ENCODE data around the gene DUSP1.
A peak's percentile ranks its signal among the peaks of the same experiment; 100 is the strongest.

The DUSP1 gene

DNA sequence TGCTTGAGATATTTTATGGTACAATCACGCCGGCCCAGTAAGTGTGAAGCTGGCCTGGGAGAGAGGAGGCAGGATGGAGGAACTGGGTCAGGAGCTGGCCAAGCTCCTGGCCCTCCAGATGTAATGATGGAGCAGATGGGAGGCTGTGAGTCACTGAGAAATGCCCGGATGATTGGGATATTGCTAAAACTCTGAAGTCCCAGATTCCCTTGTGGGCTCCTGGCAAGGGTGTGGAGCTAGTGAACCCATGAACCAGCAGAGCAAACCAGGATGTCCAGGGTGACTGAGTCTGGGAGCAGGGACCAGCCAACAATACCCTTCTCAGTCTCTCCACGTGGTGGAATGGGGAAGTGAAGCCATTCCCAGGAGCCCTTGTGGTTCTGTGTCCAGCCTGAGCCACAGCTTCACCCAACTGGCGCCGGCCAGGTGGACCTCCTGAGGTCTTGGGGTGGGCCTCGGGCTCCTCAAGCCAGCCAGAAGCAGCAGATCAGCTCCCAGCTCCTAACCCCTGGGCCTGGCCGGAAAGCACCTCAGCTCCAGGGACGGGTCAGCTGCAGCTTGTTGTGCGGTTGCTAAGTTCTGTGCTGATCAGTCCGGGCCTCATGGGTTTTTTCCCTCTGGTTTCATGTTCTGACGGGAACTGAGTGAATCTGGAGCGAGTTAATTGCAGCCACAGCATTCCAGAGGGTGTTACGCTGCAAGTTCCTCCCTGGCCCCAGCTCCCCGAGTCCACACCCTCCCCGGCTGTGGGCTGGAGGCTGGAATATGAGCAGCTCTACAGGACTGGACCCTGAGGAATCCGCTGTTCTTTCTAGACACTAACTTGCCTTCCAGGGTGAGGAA is 37.6 kb downstream of the DUSP1 start:
- intact Hi-C loops (cut with DNase I) = no loop called here
- DNase-seq = no peak

DNA sequence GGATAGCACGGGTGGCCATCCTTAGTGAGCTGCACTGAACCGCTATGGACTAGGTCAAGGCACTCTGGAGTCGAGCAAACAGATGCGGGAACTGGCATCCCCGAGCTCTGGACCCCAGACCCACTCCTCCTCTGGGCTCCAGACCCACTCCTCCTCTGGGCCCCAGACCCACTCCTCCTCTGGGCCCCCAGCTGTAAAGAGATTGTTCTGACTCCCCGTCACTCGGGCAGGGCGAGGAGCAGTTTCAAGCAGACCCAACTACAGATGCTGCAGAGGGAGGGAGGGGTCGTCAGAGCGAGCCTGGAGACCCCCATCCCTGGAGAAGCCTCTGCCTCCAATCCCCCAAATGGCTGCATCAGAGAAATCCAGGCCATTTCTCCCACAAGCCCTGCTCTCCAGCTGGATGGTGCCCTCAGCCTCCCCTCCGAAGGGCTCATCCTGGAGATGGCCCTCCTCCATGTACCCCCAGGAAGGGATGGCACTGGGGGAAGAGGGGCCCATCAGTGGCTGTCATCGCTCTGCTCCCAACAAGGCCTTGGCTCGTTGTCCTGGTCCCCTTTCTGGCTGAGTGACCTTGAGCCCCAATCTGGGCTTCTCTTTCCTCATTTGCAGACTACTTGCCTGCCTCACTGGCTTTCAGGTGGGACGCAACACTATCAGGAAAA is 38.7 kb downstream of the DUSP1 start:
- intact Hi-C loops (cut with DNase I) = no loop called here
- DNase-seq = no peak

GRCh38 chr5:172731680-172732074 is 39.3 kb downstream of the DUSP1 start:
- intact Hi-C loops (cut with DNase I) = no loop called here
- no peak for DNase-seq

DNA sequence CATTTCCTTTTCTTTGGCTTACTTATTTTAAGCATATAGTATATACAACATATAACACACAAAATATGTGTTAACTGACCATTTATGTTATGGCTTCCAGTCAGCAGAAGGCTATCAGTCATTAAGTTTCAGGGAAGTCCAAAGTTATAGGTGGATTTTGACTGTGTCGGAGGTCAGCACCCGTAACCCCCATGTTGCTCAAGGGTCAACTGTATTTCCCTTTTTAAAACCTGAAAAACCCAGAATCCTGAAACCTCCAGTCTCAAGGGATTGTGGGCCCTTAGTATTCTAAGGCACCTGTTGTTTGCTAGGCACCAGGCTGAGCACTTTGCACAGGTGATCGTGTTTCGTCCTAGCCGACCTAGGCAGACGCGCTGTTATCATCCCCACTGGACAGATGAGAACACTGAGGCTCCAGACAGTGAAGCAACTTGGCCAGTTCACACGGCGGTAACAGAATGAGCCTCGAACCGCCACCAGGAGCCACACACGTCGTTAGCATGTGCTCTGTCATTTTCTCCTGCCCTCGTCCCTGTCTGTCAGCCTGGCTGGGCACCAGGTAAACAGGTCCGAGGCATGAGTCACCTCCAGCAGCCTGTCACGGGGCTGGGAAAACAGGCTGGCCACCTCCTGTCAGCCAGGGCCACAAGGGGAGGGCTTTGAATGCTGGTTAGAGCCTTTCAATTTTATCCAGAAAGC is 39.9 kb downstream of the DUSP1 start:
- intact Hi-C loops (cut with DNase I) = no loop called here
- DNase-seq = no peak

- intact Hi-C loops (cut with DNase I) = no loop called here
Measured at GRCh38 chr5:172730222-172730621, 40.8 kb downstream of the DUSP1 start.

DNA sequence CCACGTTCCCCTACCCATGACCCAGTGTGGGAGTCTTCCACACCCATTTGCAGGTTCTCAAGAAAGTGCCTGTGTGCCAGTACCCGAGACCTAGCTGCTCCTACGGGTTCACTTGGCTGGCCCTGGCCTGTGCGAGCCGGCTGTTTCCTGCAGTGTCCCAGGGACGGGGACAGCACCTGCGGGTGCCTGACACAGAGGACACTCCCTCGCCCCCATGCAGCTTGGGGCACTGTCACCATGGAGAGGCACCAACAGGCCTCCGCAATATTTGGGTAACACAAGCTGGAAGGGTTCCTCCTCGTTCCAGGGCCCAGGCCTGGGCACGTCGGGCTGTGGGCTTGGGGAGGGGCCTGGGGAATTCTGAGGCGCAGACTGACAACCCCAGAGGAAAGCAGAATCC is 41.4 kb downstream of the DUSP1 start:
- DNase-seq = peak in 1 of 42 donors; percentile 8
- intact Hi-C loops (cut with DNase I) = no loop called here

More at GRCh38 chr5:172730222-172730621, 40.8 kb downstream of the DUSP1 start:
- DNase-seq = no peak

- no peak for DNase-seq
- intact Hi-C loops (cut with DNase I) = no loop called here
Measured at GRCh38 chr5:172728481-172729241, 42.3 kb downstream of the DUSP1 start.

DNA sequence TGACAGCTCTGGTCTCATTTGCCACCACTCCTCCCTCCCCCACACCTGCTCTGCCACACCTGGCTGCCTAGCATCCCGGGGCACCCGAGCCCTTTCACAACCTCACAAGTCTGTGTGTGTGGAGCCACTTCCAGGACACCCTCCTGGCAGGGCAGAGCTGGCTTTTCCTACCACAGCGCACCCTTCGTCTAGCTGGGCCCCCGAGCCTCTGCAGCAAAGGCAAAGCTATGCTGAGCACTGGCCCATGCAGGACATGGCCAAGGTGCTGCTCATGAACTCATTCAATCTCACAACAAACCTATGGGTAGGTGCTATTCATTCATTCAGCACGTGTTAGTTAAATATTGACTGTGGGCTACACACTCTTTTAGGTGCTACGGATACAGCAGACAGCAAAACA is 43.4 kb downstream of the DUSP1 start:
- intact Hi-C loops (cut with DNase I) = no loop called here
- DNase-seq = no peak

DNA sequence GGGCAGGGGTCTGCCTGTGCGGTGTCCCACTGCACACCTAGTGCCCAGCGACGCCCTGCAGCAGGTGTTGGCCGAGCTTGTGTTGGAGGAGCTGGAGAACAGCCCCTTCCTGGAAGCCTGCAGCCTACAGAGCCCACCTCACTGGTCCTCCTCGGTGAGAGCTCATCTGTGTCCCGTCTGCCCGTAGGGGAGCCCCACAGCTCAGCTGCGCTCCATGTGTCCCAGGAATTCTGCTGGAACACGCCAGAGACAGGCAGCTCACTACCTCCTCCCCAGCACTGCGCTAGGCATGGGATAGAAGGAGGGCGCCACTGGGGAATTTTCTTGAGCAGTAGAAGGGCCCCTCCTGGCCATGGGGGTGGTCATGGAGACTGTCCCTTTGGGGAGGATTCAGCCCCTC is 44.0 kb downstream of the DUSP1 start:
- intact Hi-C loops (cut with DNase I) = no loop called here
- no peak for DNase-seq

DNA sequence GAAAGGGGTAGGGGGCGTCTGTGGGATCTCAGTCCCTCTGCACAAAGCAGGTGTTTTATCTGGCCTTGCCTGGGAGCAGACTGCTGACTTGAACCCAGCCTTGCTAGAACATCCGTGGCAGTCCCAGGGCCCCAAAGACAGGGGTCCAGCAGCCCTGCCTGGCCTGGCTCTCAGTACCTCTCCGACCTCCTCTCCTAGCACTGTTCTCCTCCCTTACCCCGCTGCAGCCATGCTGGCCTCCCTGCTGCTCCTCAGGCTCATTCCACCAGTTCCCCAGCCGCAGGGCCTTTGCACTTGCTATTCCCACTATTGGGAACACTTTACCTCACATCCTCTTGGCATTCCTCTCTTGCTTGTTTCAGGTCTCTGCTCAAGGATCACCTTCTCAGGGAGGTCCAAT is 45.2 kb downstream of the DUSP1 start:
- no peak for DNase-seq
- intact Hi-C loops (cut with DNase I) = no loop called here

- DNase-seq = peak in 1 of 42 donors; percentile 20
- intact Hi-C loops (cut with DNase I) = no loop called here
Measured at GRCh38 chr5:172725273-172725672, 45.7 kb downstream of the DUSP1 start.

DNA sequence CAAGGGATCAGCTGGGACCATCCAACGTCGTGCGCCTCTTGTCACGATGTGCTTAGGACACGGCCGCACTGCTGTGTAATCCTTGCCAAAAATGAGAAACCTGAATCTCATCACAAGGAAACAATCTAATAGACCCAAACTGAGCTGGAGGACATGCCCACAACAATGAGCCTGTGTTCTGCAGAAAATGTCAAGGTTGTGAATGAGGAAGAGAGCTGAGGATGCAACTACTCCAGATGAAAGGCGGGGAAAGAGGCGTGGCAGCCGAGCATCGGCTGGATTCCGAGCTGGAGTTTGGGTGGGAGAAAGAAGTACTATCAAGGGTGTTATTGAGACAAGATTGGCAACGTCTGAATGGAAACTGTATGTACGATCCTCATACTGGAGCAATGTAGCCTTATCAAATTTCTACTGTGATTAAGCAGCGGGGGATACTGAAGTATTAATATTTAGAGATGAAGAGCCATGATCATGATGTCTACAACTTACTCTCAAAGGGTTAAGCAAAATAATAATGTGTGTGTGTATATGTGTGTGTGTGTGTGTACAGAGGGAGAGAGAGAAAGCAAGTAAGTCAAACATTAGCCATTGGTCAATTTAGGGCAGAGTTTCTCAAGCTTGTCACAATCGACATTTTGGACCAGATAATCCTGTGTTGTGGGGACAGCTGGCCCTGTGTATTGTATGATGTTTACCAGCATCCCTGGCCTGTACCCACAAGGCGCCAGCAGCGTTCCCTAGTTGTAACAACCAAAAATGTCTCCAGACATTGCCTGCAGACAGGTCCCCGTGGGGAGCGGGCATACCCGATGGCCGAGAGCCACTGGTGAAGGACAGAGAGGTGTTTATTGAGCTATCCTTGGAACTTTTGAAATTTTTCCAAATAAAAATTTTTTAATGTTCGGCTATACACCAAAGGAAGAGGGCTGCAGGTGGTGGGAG is 46.5 kb downstream of the DUSP1 start:
- intact Hi-C loops (cut with DNase I) = no loop called here
- DNase-seq = peak in 22 of 42 donors; percentile 14 to 77 (median 48)

GRCh38 chr5:172723508-172723907 is 47.5 kb downstream of the DUSP1 start:
- intact Hi-C loops (cut with DNase I) = no loop called here
- DNase-seq = peak in 8 of 42 donors; percentile 28 to 68 (median 54)

DNA sequence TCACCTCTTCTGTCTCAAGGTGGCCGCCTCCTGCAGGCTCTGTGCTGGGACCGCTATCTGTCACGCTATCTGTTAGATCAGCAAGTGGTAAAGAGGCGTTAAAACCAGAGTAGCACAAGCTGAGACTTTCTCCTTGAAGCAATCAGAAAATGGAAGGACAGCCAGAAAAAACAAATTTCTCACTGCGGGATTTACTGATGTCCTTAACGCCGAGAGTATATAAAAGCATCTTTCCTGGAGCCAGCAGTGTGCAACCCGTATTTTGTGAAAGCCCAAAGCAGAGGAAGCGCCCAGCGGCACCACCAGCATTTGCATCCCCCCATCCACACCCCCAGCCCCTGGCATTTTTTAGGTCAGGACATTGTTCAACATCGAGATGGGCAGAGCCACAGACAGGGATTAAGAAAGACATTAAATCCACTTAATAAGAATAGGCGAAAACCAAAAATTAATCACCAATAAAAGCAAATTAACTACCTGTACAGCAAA is 48.6 kb downstream of the DUSP1 start:
- intact Hi-C loops (cut with DNase I) = no loop called here
- DNase-seq = no peak

DNA sequence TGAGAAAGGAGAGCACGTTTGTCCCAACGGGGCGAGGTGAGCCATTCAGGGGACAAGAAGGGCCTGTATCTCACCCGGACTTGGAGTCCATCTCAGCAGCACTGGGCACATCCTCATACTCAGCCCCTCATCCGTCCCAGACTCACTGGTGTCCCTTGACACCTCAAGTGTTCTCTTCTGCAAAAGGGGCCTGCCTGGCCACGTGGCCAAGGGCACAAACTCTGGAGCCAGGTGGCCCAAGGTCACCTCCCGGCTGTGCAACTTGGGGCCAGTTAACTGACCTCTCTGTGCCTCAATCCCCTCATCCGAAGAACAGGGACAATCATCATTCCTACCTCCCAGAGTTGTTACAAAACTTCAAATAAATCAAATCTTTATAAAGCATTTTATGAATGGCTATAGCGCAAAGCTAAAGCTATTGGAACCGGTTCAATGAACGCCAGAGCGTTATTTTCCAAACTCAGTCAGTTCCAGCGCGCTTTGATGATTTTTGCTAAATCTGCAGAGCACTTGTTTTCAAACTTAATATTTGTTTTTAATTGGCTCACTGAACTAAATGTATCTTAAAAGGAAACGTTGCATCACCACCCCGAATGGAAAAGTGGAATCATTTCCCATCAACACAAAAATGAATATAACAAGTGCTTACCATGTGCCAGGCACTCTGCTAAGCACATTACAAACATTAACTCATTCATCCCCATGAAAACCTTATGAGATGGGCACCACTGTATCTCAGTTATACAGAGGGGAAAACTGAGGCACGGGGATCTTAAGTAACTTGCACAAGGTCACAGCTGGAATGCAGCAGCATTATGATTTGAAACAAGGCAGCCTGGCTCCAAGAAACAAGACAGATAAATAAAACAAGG is 49.3 kb downstream of the DUSP1 start:
- intact Hi-C loops (cut with DNase I) = no loop called here
- DNase-seq = no peak

GRCh38 chr5:172720655-172721054 is 50.3 kb downstream of the DUSP1 start:
- DNase-seq = peak in 1 of 42 donors; percentile 18
- intact Hi-C loops (cut with DNase I) = no loop called here

DNA sequence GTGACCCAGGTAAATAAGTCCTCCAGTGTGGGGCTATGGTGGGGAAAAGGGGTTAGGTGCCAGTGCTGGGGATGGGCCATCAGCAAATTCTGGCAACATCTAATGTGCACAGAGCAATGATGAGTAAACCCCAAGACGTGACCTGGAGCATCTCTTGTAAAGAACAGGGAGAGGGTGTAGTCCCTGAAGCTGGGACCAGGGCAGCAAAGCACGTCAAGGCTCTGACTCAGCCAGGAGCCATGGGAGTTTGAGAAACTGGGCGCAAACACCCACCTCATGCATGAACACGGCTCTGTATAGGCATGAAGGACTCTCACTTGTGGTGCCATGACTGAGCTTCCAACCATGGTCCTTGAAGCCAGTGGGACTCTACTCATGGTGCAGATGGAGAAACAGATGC is 51.8 kb downstream of the DUSP1 start:
- intact Hi-C loops (cut with DNase I) = loop anchor here (10.0 kb wide), 1 partner anchor 566 kb away; no protein-coding TSS in a partner anchor
- no peak for DNase-seq
